HCT116 (cell line): ENCODE data around the gene NR2C2AP. TPM values are rescaled to one million over a fixed set of nuclear protein-coding genes. Genes with fewer than 3 reads are reported as not detected.

Experiments used
- ATAC-seq: fragments of 200-7000 bp; cut with Tn5 transposase; 2 replicates; pipeline ENCODE4 v1.9.1; 2020; ENCODE audit warnings: mild to moderate bottlenecking, moderate library complexity
- BruUV-seq: library from RNA; stranded (reverse); fragments of 400-500 nt; replicated peaks from 2 replicates; lab custom pipeline; 2021; lab: Mats Ljungman, UMichigan
- CTCF ChIA-PET: fragments of 300-600 bp; sonication (Branson Sonifier 250); formaldehyde crosslinking; loops from one replicate; lab custom pipeline; 2021; ENCODE audit warnings: antibody characterized with exemption; lab: Charles Lee
- POLR2A ChIA-PET: fragments of 300-600, 350-600 bp; sonication (Branson Sonifier 250); formaldehyde crosslinking; loops from one replicate; lab custom pipeline; 2021; ENCODE audit warnings: antibody characterized with exemption; lab: Charles Lee
- RAD21 ChIA-PET, 2 experiments: fragments of 300-600 bp; sonication (Branson Sonifier 250); formaldehyde crosslinking; loops; one replicate each; lab custom pipeline; 2023; ENCODE audit warnings: low total read pairs in 2 of 2; ENCODE audit not compliant: uncharacterized antibody in 2 of 2, unreplicated experiment in 2 of 2, low non-redundant PET in 1 of 2; lab: Charles Lee
- DNase-seq: peaks from one replicate; pipeline ENCODE4 v3.0.0-alpha.2; 2010; ENCODE audit warnings: low read depth, low spot score
- H2AFZ ChIP-seq: fragments of 200-600 bp; shearing (Covaris generic), sonication (generic); 2 replicates; pipeline ENCODE4 v1.6.1; 2017; ENCODE audit warnings: low read depth, mixed run types, mixed read lengths, antibody characterized with exemption, low read length; ENCODE audit not compliant: poor library complexity, severe bottlenecking
- H3K27ac ChIP-seq: 2 replicates; pipeline ENCODE4 v1.5.1; 2012; ENCODE audit warnings: low read depth, low read length
- H3K27me3 ChIP-seq: fragments of 200-600 bp; sonication (generic); 2 replicates; pipeline ENCODE4 v1.6.1; 2016; ENCODE audit warnings: mixed run types, low read length, mixed read lengths; ENCODE audit not compliant: insufficient read depth
- H3K36me3 ChIP-seq, 2 experiments: fragments of 200-500 bp in 1 of 2; fragments of 200-600 bp in 1 of 2; sonication (Bioruptor generic) in 1 of 2; sonication (generic) in 1 of 2; 2 replicates each; pipeline versions ENCODE4 v1.5.1 to v1.6.1; 2014 to 2016; ENCODE audit warnings: low read length in 2 of 2, inconsistent platforms in 1 of 2, mixed read lengths in 1 of 2, mixed run types in 1 of 2; ENCODE audit not compliant: insufficient read depth in 2 of 2, control insufficient read depth in 1 of 2
- H3K4me1 ChIP-seq, 2 experiments: fragments of 200-600 bp in 1 of 2; sonication (generic) in 1 of 2; 2 replicates each; pipeline versions ENCODE4 v1.5.1 to v1.6.1; 2012 to 2017; ENCODE audit warnings: low read length in 2 of 2, inconsistent platforms in 1 of 2, mild to moderate bottlenecking in 1 of 2, mixed read lengths in 1 of 2, mixed run types in 1 of 2, moderate library complexity in 1 of 2; ENCODE audit not compliant: insufficient read depth in 2 of 2, control insufficient read depth in 1 of 2
- H3K4me2 ChIP-seq: fragments of 200-600 bp; sonication (generic); 2 replicates; pipeline ENCODE4 v1.6.1; 2017; ENCODE audit warnings: mixed run types, low read length, mixed read lengths
- H3K4me3 ChIP-seq, 2 experiments: fragments of 200-600 bp in 1 of 2; sonication (generic) in 1 of 2; replicated peaks in 1 of 2; 2 replicates each; pipeline ENCODE4 v1.5.1; 2011 to 2016; ENCODE audit warnings: low read length in 2 of 2, control low read depth in 1 of 2, low read depth in 1 of 2, mild to moderate bottlenecking in 1 of 2, mixed read lengths in 1 of 2, mixed run types in 1 of 2
- H3K79me2 ChIP-seq: fragments of 200-600 bp; sonication (generic); 2 replicates; pipeline ENCODE4 v1.6.1; 2017; ENCODE audit warnings: mild to moderate bottlenecking, mixed run types, low read length, moderate library complexity, mixed read lengths; ENCODE audit not compliant: insufficient read depth
- H3K9ac ChIP-seq: fragments of 200-600 bp; sonication (generic); 2 replicates; pipeline ENCODE4 v1.6.1; 2016; ENCODE audit warnings: low read length, mixed read lengths
- H3K9me2 ChIP-seq: fragments of 200-600 bp; sonication (generic), shearing (Covaris generic); 2 replicates; pipeline ENCODE4 v1.6.1; 2017; ENCODE audit warnings: mixed run types, mild to moderate bottlenecking, moderate library complexity; ENCODE audit not compliant: insufficient read depth
- H3K9me3 ChIP-seq, 2 experiments: fragments of 200-500 bp in 1 of 2; fragments of 200-600 bp in 1 of 2; sonication (Bioruptor generic) in 1 of 2; sonication (generic) in 1 of 2; 2 replicates each; pipeline ENCODE4 v1.6.1; 2014 to 2017; ENCODE audit warnings: low read length in 2 of 2, mixed read lengths in 2 of 2, inconsistent platforms in 1 of 2, low read depth in 1 of 2, mild to moderate bottlenecking in 1 of 2, mixed run types in 1 of 2, moderate library complexity in 1 of 2; ENCODE audit not compliant: control insufficient read depth in 1 of 2, insufficient read depth in 1 of 2
- H4K20me1 ChIP-seq: fragments of 200-600 bp; sonication (generic), shearing (Covaris generic); 2 replicates; pipeline ENCODE4 v1.6.1; 2017; ENCODE audit warnings: mixed run types, mild to moderate bottlenecking, moderate library complexity; ENCODE audit not compliant: insufficient read depth
- ATF3 ChIP-seq: IDR thresholded peaks from 2 replicates; pipeline ENCODE4 v1.6.1; 2012
- CBX3 ChIP-seq: IDR thresholded peaks from 2 replicates; pipeline ENCODE4 v1.6.1; 2012; ENCODE audit warnings: low read depth
- CEBPB ChIP-seq: IDR thresholded peaks from 2 replicates; pipeline ENCODE4 v1.6.1; 2012; ENCODE audit warnings: low read depth
- CTCF ChIP-seq, 3 experiments: fragments of 200-600 bp in 1 of 3; sonication (generic) in 1 of 3; IDR thresholded peaks in 2 of 3; conservative IDR thresholded peaks in 1 of 3; 2 replicates each; pipeline ENCODE4 v1.5.1; 2012 to 2017; ENCODE audit warnings: low read depth in 2 of 3, low read length in 2 of 3, antibody characterized with exemption in 1 of 3, borderline replicate concordance in 1 of 3, control low read depth in 1 of 3, mild to moderate bottlenecking in 1 of 3, mixed read lengths in 1 of 3, mixed run types in 1 of 3, moderate library complexity in 1 of 3; ENCODE audit not compliant: insufficient read depth in 1 of 3
- EGR1 ChIP-seq: IDR thresholded peaks from 2 replicates; pipeline ENCODE4 v1.6.1; 2012; ENCODE audit warnings: low read depth
- ELF1 ChIP-seq: IDR thresholded peaks from 2 replicates; pipeline ENCODE4 v1.6.1; 2012; ENCODE audit warnings: low read depth, borderline replicate concordance
- EZH2 ChIP-seq: fragments of 200-600 bp; sonication (generic); IDR thresholded peaks from 2 replicates; pipeline ENCODE4 v1.6.1; 2017; ENCODE audit warnings: antibody characterized with exemption, mixed run types
- EZH2phosphoT487 ChIP-seq: fragments of 200-600 bp; IDR thresholded peaks from 2 replicates; pipeline ENCODE4 v1.6.1; 2018; ENCODE audit warnings: antibody characterized with exemption, borderline replicate concordance
- FOSL1 ChIP-seq: IDR thresholded peaks from 2 replicates; pipeline ENCODE4 v1.6.1; 2012; ENCODE audit warnings: low read depth
- MAX ChIP-seq: IDR thresholded peaks from 2 replicates; pipeline ENCODE4 v1.6.1; 2012
- POLR2A ChIP-seq: IDR thresholded peaks from 2 replicates; pipeline ENCODE4 v1.7.0; 2011; ENCODE audit warnings: borderline replicate concordance; ENCODE audit not compliant: insufficient read depth, insufficient read length; ENCODE audit errors: extremely low read depth
- RAD21 ChIP-seq: IDR thresholded peaks from 2 replicates; pipeline ENCODE4 v1.6.1; 2012; ENCODE audit warnings: low read depth, mild to moderate bottlenecking
- SP1 ChIP-seq: IDR thresholded peaks from 2 replicates; pipeline ENCODE4 v1.6.1; 2012; ENCODE audit warnings: low read depth
- ZFX ChIP-seq: fragments of 450-650 bp; IDR thresholded peaks from 2 replicates; pipeline ENCODE4 v1.6.1; 2017
- ZNF274 ChIP-seq: fragments of 200-500 bp; sonication (Bioruptor generic); IDR thresholded peaks from 2 replicates; pipeline ENCODE4 v1.6.1; 2014; ENCODE audit warnings: mild to moderate bottlenecking, low read depth, low read length, inconsistent platforms
- intact Hi-C: fragments of 100-400 bp; cut with micrococcal nuclease; formaldehyde crosslinking; loops from 2 replicates; pipeline ENCODE4 v1.10.0; 2022
- total RNA-seq: library from RNA; stranded (reverse); gene quantifications from one replicate; pipeline ENCODE4 v1.2.1, GENCODE V29; 2021; ENCODE audit not compliant: unreplicated experiment
- TF ChIP-seq, protein P1 (sequence below): IDR thresholded peaks from 2 replicates; pipeline ENCODE4 v1.6.1; 2011; ENCODE audit warnings: mild to moderate bottlenecking, low read length, moderate library complexity; ENCODE audit not compliant: insufficient replicate concordance; ENCODE audit errors: extremely low read depth
- TF ChIP-seq, protein P2 (sequence below): IDR thresholded peaks from 2 replicates; pipeline ENCODE4 v1.6.1; 2012; ENCODE audit warnings: low read depth

NR2C2AP gene
- total RNA-seq, 1 experiment from 2014 or later = 45.3 TPM

DNA sequence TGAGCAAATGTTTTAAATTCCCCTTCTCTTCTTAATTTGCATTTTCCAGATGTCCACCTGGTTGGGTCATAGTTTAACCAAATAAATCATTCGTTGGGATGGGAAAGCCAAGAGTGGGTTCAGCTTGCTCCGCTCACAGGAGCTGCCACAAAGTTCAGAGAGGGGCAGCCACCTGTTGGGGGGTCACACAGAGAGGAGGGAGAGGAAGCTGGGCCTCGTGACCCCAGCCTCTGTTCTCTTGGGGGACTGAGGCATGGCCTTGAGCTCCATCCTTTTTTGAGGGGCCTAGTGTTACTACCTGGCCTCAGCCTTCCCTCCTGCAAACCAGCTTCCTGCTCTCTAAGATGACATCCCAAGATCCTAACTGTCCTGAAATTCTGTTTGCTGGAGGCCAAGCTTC is 35.6 kb downstream of the NR2C2AP start:
- no peak overlapping the region for H3K9ac ChIP-seq
- intact Hi-C loops = no loop called here
- DNase-seq (no peak), ATAC-seq (no peak)
- no peak overlapping the region for H3K27ac ChIP-seq
- H4K20me1 ChIP-seq = no peaks in the 10 kb centered on the region
- no peak overlapping the region for H3K4me2 ChIP-seq
- no peaks in the 10 kb centered on the region for H3K79me2 ChIP-seq
- ChIA-PET RAD21 (no interaction called here), CTCF (no interaction called here), POLR2A (no interaction called here)
- H3K9me2 ChIP-seq = no peaks in the 10 kb centered on the region
- TSS peak; percentile 31 for BruUV-seq
- H3K4me3 ChIP-seq = no peak overlapping the region
- no peaks in the 10 kb centered on the region for H3K9me3 ChIP-seq
- H3K36me3 ChIP-seq = no peaks in the 10 kb centered on the region
- H2AFZ ChIP-seq = no peak overlapping the region
- no peak for TF ChIP-seq SP1
- TF ChIP-seq ZFX = no peak
- TF ChIP-seq, protein P1, sequence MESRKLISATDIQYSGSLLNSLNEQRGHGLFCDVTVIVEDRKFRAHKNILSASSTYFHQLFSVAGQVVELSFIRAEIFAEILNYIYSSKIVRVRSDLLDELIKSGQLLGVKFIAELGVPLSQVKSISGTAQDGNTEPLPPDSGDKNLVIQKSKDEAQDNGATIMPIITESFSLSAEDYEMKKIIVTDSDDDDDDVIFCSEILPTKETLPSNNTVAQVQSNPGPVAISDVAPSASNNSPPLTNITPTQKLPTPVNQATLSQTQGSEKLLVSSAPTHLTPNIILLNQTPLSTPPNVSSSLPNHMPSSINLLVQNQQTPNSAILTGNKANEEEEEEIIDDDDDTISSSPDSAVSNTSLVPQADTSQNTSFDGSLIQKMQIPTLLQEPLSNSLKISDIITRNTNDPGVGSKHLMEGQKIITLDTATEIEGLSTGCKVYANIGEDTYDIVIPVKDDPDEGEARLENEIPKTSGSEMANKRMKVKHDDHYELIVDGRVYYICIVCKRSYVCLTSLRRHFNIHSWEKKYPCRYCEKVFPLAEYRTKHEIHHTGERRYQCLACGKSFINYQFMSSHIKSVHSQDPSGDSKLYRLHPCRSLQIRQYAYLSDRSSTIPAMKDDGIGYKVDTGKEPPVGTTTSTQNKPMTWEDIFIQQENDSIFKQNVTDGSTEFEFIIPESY = no peak
- TF ChIP-seq EZH2phosphoT487 = no peak
- TF ChIP-seq CTCF (IDR thresholded peaks at IDR 0.05 in 2 of 3, conservative IDR thresholded peaks at IDR 0.05 in 1 of 3; ENCODE audit: borderline replicate concordance in 1 of 3, insufficient read depth in 1 of 3, low read depth in 2 of 3, low read length in 2 of 3) = no peak
- TF ChIP-seq, protein P2, sequence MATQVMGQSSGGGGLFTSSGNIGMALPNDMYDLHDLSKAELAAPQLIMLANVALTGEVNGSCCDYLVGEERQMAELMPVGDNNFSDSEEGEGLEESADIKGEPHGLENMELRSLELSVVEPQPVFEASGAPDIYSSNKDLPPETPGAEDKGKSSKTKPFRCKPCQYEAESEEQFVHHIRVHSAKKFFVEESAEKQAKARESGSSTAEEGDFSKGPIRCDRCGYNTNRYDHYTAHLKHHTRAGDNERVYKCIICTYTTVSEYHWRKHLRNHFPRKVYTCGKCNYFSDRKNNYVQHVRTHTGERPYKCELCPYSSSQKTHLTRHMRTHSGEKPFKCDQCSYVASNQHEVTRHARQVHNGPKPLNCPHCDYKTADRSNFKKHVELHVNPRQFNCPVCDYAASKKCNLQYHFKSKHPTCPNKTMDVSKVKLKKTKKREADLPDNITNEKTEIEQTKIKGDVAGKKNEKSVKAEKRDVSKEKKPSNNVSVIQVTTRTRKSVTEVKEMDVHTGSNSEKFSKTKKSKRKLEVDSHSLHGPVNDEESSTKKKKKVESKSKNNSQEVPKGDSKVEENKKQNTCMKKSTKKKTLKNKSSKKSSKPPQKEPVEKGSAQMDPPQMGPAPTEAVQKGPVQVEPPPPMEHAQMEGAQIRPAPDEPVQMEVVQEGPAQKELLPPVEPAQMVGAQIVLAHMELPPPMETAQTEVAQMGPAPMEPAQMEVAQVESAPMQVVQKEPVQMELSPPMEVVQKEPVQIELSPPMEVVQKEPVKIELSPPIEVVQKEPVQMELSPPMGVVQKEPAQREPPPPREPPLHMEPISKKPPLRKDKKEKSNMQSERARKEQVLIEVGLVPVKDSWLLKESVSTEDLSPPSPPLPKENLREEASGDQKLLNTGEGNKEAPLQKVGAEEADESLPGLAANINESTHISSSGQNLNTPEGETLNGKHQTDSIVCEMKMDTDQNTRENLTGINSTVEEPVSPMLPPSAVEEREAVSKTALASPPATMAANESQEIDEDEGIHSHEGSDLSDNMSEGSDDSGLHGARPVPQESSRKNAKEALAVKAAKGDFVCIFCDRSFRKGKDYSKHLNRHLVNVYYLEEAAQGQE = no peak
- no peak for TF ChIP-seq ZNF274
- no peak for TF ChIP-seq EGR1
- no peak for TF ChIP-seq EZH2
- no peak for TF ChIP-seq FOSL1
- no peak for TF ChIP-seq CEBPB
- no peak for TF ChIP-seq ATF3
- TF ChIP-seq CBX3 = no peak
- TF ChIP-seq RAD21 = no peak
- no peak for TF ChIP-seq MAX
- no peak for TF ChIP-seq ELF1
- TF ChIP-seq POLR2A = no peak
- no peaks in the 10 kb centered on the region for H3K27me3 ChIP-seq
- H3K4me1 ChIP-seq = peaks cover 9 to 10% of the 10 kb centered on the region in 2 experiments; a peak in 3 of 4 replicates
